GM06990 (cell line): ENCODE data around the gene FOXC2.

Experiments used
- DNase-seq: peaks from one replicate; pipeline ENCODE4 v3.0.0-alpha.2; 2011; ENCODE audit not compliant: insufficient read length; ENCODE audit errors: extremely low read depth
- H3K27me3 ChIP-seq: replicated peaks from 2 replicates; pipeline ENCODE4 v1.6.0; 2011; ENCODE audit warnings: low read length; ENCODE audit not compliant: control insufficient read depth, insufficient read depth
- H3K36me3 ChIP-seq: 2 replicates; pipeline ENCODE4 v1.5.1; 2011; ENCODE audit warnings: low read length; ENCODE audit not compliant: control insufficient read depth, insufficient read depth
- H3K4me3 ChIP-seq: replicated peaks from 2 replicates; pipeline ENCODE4 v1.5.1; 2011; ENCODE audit warnings: low read depth, mild to moderate bottlenecking, control low read depth, low read length
- TF ChIP-seq, protein P1 (sequence below): IDR thresholded peaks from 2 replicates; pipeline ENCODE4 v1.5.1; 2011; ENCODE audit warnings: low read length, control low read depth, mild to moderate bottlenecking, inconsistent platforms; ENCODE audit not compliant: insufficient read depth, poor library complexity, severe bottlenecking

Gene FOXC2

DNA sequence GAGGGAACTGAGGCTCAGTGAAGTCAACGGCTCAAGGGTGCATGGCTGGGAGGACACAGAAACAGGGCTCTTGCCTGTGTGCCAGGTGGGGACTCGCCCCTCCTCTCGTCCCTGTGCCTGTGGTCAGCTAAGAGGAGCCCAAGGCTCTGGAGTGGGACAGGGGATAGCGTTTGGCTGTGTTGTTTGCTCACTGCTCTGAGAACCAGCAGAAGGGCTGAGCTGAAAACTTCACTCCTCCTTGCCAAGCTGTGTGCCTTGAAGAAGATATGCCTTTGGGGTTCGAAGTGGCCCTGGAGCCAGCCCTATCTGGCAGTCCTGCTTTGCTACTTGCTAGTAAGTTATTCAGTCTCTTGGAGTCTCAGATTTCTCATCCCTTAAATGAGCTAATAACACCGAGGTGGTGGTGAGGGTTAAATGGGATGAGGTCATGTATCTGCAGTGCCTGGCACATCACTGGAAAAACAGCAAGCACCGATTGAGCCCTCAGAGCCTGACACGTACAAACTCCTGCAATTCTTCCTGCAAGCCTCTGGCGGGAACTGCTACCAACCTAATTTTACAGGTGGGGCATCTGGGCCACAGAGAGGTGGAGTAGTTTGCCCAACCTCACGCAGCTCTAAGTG, 29.5 kb downstream of the FOXC2 start:
- H3K36me3 ChIP-seq, result no peaks in the 10 kb centered on the region
- H3K27me3 ChIP-seq, result peaks cover 2% of the 10 kb centered on the region; the same call in 1 of the 2 replicates
- DNase-seq, result no peak
- TF ChIP-seq, protein P1, sequence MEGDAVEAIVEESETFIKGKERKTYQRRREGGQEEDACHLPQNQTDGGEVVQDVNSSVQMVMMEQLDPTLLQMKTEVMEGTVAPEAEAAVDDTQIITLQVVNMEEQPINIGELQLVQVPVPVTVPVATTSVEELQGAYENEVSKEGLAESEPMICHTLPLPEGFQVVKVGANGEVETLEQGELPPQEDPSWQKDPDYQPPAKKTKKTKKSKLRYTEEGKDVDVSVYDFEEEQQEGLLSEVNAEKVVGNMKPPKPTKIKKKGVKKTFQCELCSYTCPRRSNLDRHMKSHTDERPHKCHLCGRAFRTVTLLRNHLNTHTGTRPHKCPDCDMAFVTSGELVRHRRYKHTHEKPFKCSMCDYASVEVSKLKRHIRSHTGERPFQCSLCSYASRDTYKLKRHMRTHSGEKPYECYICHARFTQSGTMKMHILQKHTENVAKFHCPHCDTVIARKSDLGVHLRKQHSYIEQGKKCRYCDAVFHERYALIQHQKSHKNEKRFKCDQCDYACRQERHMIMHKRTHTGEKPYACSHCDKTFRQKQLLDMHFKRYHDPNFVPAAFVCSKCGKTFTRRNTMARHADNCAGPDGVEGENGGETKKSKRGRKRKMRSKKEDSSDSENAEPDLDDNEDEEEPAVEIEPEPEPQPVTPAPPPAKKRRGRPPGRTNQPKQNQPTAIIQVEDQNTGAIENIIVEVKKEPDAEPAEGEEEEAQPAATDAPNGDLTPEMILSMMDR, result no peak
- H3K4me3 ChIP-seq, result no peak overlapping the region

DNA sequence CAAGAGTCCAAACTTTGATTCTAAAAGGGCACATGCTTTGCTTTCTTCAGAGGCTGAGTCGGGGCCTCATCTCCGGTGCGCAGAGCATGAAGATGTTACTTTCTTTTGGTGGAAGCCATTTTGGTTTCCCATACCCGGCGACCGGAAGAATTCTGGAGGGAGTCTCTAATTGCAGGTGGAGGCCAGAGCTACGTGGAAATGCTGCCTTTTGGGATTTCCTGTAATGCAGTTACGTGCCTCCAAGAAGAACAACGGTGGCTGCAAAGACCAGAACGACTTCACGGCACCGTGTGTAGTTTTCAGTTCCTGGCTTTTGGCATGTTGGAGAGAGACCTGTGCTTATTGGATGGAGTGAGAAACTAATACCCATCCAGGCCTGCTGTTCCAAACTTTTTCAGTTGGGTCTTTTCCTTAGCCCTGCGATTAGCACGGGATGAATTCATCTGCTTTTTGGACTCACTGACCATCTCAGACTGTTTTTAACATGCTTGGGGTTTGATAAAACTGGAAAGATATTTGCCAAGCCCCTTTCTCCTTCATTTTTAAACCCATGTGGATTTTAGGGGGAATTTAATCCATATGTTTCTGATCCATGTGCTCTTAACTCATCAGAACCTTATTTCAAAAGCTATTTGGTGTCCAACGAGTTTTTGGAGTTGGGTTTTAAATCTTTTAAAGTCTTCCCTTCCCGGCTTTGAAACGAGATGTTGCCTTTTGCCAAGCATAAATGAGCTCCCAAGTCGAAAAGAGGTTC, 30.7 kb downstream of the FOXC2 start:
- H3K36me3 ChIP-seq, result no peaks in the 10 kb centered on the region
- H3K4me3 ChIP-seq, result no peak overlapping the region
- DNase-seq, result no peak
- peaks cover 2% of the 10 kb centered on the region; the same call in 1 of the 2 replicates for H3K27me3 ChIP-seq
- TF ChIP-seq, protein P1, result no peak

DNA sequence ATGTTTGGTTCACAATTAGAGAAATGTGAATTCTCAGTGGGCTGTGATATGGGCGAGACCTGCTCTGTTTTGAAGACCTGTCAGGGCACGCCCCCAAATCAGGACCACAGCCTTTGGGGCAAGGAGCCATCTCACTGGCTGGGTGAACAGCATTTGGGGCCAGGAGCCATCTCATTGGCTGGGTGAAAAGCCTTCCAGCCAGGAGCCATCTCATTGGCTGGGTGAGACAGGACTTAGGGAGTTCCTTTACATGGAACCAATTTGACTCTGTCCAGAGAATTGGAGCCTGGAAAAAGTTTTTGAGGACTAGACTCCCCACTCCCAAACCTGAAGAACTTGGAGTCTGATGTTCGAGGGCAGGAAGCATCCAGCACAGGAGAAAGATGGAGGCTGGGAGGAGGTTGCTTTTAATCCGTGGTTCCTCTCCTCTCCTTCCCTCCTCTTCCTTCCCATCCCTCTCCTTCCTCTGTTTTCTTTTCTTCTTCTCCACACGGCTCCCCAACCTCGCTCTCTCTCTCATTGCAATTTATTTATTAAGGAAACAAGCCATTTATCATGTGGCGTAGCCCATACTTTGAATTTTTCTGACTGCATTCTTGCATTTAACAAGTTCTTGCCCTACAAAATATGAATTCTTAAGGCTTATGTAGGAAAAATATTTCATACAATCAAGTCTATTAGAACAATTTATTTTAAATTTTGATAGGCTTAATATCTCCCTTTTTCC, 31.4 kb downstream of the FOXC2 start:
- Histone ChIP-seq H3K4me3 (no peak overlapping the region), H3K36me3 (no peaks in the 10 kb centered on the region), H3K27me3 (peaks cover 2% of the 10 kb centered on the region; the same call in 1 of the 2 replicates)
- no peak for DNase-seq
- TF ChIP-seq, protein P1, result no peak

- Histone ChIP-seq H3K4me3 (no peak overlapping the region), H3K36me3 (no peaks in the 10 kb centered on the region), H3K27me3 (peaks cover 2% of the 10 kb centered on the region; the same call in 1 of the 2 replicates)
- TF ChIP-seq, protein P1, result no peak
- no peak for DNase-seq
Observed at GRCh38 chr16:86598607-86599565, 32.3 kb downstream of the FOXC2 start.

DNA sequence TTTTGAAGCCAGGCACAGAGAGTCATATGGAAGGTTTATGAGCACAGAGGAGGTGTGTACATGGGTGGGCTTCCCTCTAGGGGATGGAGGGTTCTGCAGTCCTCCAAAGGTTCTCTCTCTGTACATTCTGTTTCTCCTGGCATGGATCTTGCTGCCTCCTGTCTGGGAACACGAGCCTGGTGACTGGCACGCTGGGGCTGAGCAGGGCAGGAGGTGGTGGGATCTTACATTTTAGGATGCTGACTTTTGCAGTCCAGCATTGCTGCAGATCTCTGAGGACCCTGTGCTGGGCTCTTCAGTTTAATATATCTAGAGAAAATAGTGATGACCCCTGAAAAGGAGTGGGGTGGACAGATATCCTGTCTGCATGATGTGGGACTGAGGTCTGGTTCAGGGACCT, 34.7 kb downstream of the FOXC2 start:
- Histone ChIP-seq H3K27me3 (no peaks in the 10 kb centered on the region; the same call in 1 of the 2 replicates), H3K36me3 (no peaks in the 10 kb centered on the region), H3K4me3 (no peak overlapping the region)
- TF ChIP-seq, protein P1, result no peak
- DNase-seq, result no peak
